ENCODE results near the gene MUTYH. TPM values are rescaled to one million over a fixed set of nuclear protein-coding genes. Genes with fewer than 3 reads are reported as not detected.

MUTYH gene
- total RNA-seq, 4 donors from 2014 or later, result 10.1 to 20.6 (median 11.0) TPM

- DNase-seq (no peak), ATAC-seq (no peak)
- H3K9me3 ChIP-seq, result no peaks in the 10 kb centered on the region
- intact Hi-C loops (cut with DNase I; ENCODE audit: low total_unique reads), result no loop called here
- H3K36me3 ChIP-seq, result peaks cover 0 to 11% of the 10 kb centered on the region in 2 donors
- H3K27ac ChIP-seq, result no peak overlapping the region
- in situ Hi-C loops (cut with MboI; ENCODE audit: low sequenced_read_pairs in 4 of 4), result no loop called here
- H3K4me1 ChIP-seq, result peaks cover 5 to 23% of the 10 kb centered on the region in 2 donors
- peak overlapping the region; percentile 66 to 72 (median 70) for H3K4me3 ChIP-seq
- TF ChIP-seq POLR2A (IDR thresholded peaks at IDR 0.05) (no peak), CTCF (IDR thresholded peaks at IDR 0.05 in 4 of 5, conservative IDR thresholded peaks at IDR 0.05 in 1 of 5) (no peak)
- no peaks in the 10 kb centered on the region for H3K27me3 ChIP-seq
Observed at GRCh38 chr1:45325851-45326506, 14.3 kb downstream of the MUTYH start.

- Histone ChIP-seq H3K4me1 (peaks cover 5 to 14% of the 10 kb centered on the region in 2 donors), H3K9me3 (no peaks in the 10 kb centered on the region), H3K4me3 (no peak overlapping the region), H3K27ac (no peak overlapping the region), H3K27me3 (no peaks in the 10 kb centered on the region), H3K36me3 (no peaks in the 10 kb centered on the region)
- DNase-seq (no peak), ATAC-seq (no peak)
- in situ Hi-C loops (cut with MboI; ENCODE audit: low sequenced_read_pairs in 4 of 4) (no loop called here), intact Hi-C loops (cut with DNase I; ENCODE audit: low total_unique reads) (no loop called here)
- TF ChIP-seq POLR2A (IDR thresholded peaks at IDR 0.05), result no peak
- TF ChIP-seq CTCF (IDR thresholded peaks at IDR 0.05 in 4 of 5, conservative IDR thresholded peaks at IDR 0.05 in 1 of 5), result no peak
Observed at GRCh38 chr1:45322486-45323040, 17.7 kb downstream of the MUTYH start.

- DNase-seq (no peak), ATAC-seq (no peak)
- H3K27ac ChIP-seq, result no peak overlapping the region
- H3K4me3 ChIP-seq, result no peak overlapping the region
- no peaks in the 10 kb centered on the region for H3K36me3 ChIP-seq
- no peaks in the 10 kb centered on the region for H3K9me3 ChIP-seq
- in situ Hi-C loops (cut with MboI; ENCODE audit: low sequenced_read_pairs in 4 of 4), result no loop called here
- TF ChIP-seq POLR2A (IDR thresholded peaks at IDR 0.05), result no peak
- no peak for TF ChIP-seq CTCF (IDR thresholded peaks at IDR 0.05 in 4 of 5, conservative IDR thresholded peaks at IDR 0.05 in 1 of 5)
- peaks cover 0 to 4% of the 10 kb centered on the region in 2 donors for H3K4me1 ChIP-seq
- intact Hi-C loops (cut with DNase I; ENCODE audit: low total_unique reads), result no loop called here
- H3K27me3 ChIP-seq, result no peaks in the 10 kb centered on the region
Observed at GRCh38 chr1:45321444-45321843, 18.8 kb downstream of the MUTYH start.

GRCh38 chr1:45319761-45320160, 20.5 kb downstream of the MUTYH start:
- DNase-seq, result no peak
- Histone ChIP-seq H3K36me3 (no peaks in the 10 kb centered on the region), H3K9me3 (no peaks in the 10 kb centered on the region), H3K27ac (no peak overlapping the region), H3K27me3 (no peaks in the 10 kb centered on the region), H3K4me1 (no peaks in the 10 kb centered on the region), H3K4me3 (no peak overlapping the region)
- intact Hi-C loops (cut with DNase I; ENCODE audit: low total_unique reads), result no loop called here
- in situ Hi-C loops (cut with MboI; ENCODE audit: low sequenced_read_pairs in 4 of 4), result no loop called here
- no peak for ATAC-seq
- TF ChIP-seq POLR2A (IDR thresholded peaks at IDR 0.05), result no peak
- no peak for TF ChIP-seq CTCF (IDR thresholded peaks at IDR 0.05 in 4 of 5, conservative IDR thresholded peaks at IDR 0.05 in 1 of 5)
